Activated T-helper 9 cell treated with anti-CD3 and anti-CD28 coated beads, Interleukin-2, amount 50 U/mL, for 16 hours (primary cell): ENCODE results near the gene DDIT3.
"Not testable (repeated sequence)": the region's sequence is repeated elsewhere in the genome, so short reads cannot be mapped to it uniquely, and the experiment has no call there.

Experiments used
- DNase-seq: peaks from one replicate; pipeline ENCODE4 v3.0.0-alpha.2; 2020; ENCODE audit warnings: low read depth

The DDIT3 gene

DNA sequence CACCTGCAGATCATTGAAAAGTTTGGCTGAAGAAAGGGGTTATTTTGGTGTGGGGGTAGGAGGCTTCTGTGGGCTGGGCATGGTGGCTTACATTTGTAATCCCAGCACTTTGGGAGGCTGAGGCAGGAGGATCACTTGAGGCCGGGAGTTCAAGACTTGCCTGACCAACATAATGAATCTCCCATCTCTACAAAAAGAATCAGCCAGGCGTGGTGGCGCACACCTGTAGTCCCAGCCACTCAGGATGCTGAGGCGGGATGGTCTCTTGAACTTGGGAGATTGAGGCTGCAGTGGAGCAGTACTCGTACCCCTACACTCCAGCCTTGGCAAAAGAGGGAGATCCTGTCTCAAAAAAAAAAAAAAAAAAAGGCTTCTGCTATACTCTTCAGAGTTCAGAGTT is 7.0 kb downstream of the DDIT3 start:
- no peak for DNase-seq

DNA sequence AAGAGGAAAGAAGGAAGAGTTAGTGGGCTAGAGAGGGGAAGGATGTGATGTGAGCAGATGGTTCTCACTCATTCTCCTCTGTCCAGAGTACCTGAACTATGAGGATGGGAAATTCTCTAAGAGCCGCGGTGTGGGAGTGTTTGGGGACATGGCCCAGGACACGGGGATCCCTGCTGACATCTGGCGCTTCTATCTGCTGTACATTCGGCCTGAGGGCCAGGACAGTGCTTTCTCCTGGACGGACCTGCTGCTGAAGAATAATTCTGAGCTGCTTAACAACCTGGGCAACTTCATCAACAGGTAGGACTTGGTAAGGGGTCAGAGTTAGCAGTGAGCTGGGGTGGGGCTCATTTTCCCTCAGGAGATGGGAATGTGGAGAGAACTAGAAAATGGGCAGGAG is 7.6 kb downstream of the DDIT3 start:
- DNase-seq = no peak

DNA sequence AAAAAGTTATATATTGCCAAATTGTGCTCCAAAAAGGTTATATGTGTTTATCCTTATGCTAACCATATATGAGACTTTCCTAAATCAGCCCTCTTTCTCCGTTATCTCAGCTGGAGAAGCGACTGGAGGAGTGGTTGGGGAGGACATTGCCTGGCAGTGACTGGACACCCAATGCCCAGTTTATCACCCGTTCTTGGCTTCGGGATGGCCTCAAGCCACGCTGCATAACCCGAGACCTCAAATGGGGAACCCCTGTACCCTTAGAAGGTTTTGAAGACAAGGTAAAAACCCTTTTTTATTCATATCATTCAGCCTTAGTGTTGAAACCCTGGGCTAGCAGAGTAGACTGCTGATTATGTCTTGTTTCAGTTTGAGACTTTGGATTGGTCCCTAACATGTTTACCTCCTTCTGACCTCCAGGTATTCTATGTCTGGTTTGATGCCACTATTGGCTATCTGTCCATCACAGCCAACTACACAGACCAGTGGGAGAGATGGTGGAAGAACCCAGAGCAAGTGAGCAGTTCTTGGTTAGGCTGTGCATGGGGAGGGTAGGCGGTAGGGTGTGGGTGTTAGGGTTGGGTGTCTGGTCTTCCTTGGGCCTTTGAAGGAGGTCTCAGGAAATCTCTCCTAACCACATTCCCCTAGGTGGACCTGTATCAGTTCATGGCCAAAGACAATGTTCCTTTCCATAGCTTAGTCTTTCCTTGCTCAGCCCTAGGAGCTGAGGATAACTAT is 8.6 kb downstream of the DDIT3 start:
- DNase-seq = no peak

DNA sequence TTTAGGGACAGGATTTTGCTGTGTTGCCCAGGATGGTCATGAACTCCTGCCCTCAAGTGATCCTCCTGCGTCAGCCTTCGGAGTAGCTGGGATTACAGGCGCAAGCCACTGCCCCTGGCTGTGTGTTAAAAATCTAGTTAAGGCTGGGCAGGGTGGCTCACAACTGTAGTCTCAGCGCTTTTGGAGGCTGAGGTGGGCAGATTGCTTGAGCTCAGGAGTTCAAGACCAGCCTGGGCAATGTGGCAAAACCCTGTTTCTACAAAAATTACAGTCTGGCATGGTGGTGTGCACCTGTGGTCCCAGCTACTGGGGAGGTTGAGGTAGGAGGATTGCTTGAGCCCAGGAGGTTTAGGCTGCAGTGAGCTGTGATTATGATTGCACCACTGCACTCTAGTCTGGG is 9.2 kb downstream of the DDIT3 start:
- DNase-seq = no peak

DNA sequence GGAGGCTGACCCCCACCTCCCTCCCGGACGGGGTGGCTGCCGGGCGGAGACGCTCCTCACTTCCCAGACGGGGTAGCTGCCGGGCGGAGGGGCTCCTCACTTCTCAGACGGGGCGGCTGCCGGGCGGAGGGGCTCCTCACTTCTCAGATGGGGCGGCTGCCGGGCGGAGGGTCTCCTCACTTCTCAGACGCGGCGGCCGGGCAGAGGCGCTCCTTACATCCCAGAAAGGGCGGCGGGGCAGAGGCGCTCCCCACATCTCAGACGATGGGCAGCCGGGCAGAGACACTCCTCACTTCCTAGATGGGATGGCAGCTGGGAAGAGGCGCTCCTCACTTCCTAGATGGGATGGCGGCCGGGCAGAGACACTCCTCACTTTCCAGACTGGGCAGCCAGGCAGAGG is 12.5 kb downstream of the DDIT3 start:
- not testable (repeated sequence) for DNase-seq

DNA sequence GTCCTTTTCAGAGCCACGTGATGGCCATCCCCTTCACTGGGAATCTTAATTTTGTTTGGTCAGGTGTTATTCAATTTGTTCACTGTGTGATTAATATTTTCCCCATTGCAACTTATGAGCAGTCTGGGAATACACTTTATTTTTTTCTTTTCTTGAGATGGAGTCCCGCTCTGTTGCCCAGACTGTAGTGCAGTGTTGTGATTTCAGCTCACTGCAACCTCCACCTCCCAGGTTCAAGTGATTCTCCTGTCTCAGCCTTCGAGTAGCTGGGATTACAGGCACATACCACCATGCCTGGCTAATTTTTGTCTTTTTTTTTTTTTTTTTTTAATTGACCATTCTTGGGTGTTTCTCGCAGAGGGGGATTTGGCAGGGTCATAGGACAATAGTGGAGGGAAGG is 13.8 kb downstream of the DDIT3 start:
- not testable (repeated sequence) for DNase-seq

DNA sequence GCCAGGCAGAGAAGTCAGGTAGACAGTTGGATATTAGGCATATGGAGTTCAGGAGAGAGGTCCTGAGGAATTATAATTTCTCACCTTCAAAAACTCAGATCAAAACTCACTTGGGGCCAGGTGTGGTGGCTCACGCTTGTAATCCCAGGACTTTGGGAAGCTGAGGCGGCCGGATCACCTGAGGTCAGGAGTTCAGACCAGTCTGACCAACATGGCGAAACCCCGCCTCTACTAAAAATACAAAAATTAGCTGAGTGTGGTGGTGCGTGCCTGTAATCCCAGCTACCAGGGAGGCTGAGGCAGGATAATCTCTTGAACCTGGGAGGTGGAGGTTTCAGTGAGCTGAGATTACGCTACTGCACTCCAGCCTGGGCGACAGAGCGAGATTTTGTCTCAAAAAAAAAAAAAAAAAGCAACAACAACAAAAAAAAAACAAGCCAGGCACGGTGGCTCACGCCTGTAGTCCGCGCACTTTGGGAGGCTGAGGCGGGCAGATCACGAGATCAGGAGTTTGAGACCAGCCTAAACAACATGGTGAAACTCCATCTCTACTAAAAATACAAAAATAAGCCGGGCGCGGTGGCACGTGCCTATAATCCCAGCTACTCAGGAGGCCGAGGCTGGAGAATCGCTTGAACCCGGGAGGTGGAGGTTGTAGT is 17.9 kb downstream of the DDIT3 start:
- DNase-seq = not testable (repeated sequence)

DNA sequence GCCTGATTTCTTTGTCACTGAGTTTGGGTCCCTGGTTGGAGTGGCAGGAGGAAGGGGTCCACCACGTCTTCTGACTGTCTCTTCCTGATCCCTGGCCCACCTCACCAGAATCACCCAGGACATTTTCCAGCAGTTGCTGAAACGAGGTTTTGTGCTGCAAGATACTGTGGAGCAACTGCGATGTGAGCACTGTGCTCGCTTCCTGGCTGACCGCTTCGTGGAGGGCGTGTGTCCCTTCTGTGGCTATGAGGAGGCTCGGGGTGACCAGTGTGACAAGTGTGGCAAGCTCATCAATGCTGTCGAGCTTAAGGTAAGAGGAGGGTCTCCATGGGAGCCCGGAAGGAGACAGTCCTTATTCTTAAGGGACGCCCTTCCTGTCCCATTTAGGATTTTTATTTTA is 20.1 kb downstream of the DDIT3 start:
- no peak for DNase-seq

DNA sequence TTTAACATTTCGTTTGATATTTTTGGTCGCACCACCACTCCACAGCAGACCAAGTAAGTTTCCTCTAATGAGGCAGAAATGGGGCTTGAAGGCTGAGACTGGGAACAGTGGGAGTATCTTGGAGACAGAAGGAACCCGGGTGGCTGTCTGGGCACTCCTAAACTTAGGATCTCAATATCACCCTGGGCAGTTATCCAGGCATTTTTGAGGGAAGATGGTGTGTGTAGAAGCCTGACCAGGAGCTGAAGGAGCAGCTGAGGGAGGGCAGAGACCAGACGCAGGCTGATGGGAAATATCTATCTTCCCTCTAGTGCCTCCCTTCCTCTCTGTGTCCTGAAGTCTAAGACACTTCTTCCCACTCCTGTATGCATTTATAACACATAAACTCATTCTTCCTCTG is 21.7 kb downstream of the DDIT3 start:
- no peak for DNase-seq

DNA sequence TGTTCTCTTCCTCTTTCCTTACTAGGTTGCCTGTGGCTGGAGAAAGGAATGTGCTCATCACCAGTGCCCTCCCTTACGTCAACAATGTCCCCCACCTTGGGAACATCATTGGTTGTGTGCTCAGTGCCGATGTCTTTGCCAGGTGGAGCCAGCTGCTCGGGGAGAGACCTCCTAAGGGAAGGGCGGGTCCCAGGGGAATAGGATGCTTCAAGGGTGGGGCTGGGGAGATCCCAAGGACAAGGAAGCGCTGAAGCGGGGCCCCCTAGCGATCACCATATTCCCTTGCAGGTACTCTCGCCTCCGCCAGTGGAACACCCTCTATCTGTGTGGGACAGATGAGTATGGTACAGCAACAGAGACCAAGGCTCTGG is 22.2 kb downstream of the DDIT3 start:
- no peak for DNase-seq

DNA sequence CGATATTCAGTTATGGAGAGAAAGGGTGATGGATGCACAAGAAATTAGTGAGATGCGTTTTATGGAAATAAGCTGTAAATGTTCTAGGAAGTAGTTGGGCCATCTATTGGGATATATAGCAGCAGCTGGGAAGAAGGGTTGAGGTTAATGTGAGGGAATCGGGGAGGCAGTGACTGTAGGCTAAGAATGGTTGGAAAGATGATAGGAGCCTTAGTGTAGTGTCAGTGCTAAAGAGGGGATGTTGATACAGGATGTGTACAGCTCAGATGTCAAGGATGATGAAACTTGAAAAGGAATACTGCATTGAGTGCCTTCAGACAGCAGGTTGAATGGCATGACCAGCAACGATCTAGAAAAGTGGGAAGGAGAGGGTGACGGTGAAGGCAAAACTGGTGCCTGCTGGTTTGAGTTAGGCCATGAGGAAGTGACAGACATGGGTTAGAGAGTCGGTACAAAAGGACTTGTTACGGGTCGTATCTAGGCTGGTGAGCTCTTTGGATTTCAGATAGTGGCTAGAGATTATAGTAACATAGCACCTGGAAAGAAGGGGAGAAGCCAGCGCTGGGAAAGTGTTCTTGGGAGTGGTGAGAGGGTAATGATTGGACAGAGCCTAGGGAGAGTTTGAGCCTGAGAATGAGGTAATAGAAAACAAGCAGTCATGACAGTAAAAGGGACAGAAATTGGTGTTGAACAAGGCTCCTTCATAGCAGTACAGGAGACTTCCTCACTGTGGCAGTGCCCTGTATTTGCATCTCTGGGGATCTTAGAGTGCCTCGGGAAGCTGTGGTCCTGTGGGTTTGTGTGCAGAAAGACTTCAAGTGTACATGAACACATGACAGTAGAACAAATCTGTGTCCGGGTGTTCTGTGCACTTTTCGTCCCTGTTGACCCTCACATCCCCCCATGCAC is 22.8 kb downstream of the DDIT3 start:
- DNase-seq = no peak

DNA sequence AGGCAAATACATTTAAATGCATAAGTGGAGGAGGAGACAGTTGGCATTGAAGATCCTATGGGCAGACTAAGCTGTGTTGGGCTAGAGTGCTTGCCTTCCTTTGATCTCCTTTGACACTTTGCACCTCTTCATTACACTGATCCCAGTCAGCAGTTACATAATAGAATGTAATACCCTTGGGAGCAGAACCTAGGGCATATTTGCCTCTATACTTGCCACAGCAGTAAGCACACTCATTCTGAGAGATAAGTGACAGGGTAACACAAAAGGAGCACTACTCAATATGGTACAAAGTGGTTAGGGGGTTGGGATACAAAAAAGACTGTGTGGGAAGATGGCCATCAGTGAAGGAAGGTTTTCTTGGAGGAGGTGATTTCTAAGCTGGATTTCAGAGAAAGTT is 23.5 kb downstream of the DDIT3 start:
- no peak for DNase-seq

DNA sequence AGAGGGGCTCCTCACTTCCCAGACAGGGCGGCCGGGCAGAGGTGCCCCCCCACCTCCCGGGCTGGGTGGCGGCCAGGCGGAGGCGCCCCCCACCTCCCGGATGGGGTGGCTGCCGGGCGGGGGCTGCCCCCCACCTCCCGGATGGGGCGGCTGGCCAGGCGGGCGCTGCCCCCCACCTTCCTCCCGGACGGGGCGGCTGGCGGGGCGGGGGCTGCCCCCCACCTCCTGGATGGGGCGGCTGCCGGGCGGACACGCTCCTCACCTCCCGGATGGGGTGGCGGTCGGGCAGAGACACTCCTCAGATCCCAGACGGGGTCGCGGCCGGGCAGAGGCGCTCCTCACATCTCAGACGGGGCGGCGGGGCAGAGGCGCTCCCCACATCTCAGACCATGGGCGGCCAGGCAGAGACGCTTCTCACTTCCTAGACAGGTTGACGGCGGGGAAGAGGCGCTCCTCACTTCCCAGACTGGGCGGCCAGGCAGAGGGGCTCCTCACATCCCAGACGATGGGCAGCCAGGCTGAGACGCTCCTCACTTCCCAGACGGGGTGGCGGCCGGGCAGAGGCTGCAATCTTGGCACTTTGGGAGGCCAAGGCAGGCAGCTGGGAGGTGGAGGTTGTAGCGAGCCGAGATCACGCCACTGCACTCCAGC is 25.1 kb downstream of the DDIT3 start:
- not testable (repeated sequence) for DNase-seq

DNA sequence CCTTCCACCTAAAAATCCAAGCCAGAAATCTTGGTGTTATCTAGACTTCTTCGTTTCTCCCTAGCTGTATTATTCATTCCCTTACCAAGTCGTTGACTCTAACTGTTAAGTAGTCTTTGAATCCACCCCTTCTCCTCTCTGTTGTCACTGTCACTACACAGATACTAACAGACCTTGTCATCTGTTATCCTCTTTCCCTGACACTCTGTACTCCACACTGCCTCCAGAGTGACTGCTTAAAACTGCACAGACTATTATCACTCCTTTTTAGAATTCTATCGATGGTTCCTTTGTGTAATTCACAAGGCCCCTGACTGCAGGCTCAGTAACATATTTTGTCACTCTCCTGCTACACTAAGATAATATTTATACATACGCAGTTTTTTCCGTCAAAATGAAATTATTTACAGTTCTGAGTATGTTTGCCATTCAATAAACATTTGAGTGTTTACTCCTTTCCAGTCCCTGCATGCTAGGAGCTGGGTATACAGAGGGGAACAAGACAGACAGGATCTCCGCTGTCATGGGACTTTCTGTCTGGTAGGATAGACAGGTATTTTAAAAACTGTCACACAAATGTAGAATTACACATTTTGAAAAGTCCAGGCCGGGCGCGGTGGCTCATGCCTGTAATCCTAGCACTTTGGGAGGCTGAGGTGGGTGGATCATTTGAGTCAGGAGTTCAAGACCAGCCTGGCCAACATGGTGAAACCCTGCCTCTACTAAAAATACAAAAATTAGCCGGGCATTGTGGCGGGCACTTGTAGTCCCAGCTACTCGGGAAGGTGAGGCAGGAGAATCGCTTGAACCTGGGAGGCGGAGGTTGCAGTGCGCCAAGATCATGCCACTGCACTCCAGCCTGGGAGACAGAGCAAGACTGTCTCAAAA is 28.7 kb downstream of the DDIT3 start:
- DNase-seq = no peak

DNA sequence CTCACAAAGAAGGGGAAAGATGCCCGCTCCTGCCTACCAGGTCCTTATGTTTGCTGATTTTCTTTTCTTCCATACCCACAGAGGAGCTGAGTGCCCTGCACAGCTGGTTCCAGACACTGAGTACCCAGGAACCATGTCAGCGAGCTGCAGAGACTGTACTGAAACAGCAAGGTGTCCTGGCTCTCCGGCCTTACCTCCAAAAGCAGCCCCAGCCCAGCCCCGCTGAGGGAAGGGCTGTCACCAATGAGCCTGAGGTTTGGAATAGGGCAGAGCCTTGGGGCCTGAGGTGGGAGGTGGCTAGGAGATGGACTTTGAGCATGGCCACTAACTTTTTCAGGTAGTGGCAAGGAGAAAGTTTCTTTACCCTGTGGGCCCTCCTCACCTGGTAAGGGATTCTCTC is 30.2 kb downstream of the DDIT3 start:
- DNase-seq = no peak

DNA sequence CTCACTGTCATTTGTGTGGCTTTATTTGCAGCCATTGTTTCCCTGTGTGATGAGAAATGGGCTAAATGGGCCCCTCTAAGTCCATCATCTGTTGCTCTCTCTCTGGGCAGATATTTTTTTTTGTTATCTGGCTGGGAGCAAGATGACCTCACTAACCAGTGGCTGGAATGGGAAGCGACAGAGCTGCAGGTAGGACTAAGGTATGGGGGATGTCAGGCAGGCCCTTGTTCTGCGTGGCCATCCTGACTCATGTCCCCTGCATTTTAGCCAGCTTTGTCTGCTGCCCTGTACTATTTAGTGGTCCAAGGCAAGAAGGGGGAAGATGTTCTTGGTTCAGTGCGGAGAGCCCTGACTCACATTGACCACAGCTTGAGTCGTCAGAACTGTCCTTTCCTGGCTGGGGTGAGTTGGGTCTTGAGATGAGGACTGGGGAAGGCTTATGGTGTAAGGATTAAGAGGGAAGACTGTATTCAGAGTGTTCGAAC is 31.1 kb downstream of the DDIT3 start:
- DNase-seq = no peak

DNA sequence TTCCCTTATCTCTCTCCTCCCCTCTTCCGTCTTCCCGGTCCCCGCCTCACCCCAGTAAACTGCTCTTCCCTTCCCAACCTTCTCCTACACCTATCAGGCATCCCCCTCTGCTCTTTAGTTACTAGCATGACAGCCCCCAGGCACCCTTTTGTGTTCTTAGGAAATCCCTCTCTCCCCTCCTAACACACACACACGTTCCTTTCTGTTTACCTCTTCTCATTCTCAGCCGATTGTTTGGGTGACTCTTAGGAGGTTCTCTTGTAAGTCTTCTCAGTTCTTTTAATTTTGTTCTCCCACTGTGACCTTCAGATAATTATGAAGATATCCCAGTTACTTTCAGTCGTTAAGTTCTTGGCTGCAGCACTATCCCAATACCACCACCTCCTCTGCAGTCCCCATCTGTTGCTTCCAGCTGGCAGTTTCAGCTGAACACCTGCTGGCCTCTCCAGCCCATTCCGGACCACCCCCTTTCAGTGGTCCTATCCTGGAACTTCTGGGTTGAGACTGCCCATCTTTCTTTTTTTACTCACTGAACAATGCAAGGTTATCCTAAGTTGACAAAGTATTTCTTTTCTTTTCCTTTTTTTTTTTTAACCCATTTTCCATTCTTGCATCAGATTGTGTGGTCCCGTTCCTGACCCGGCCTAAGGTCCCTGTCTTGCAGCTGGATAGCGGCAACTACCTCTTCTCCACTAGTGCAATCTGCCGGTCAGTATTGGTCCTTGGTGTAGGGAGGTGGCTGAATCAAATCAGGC is 31.7 kb downstream of the DDIT3 start:
- DNase-seq = no peak

DNA sequence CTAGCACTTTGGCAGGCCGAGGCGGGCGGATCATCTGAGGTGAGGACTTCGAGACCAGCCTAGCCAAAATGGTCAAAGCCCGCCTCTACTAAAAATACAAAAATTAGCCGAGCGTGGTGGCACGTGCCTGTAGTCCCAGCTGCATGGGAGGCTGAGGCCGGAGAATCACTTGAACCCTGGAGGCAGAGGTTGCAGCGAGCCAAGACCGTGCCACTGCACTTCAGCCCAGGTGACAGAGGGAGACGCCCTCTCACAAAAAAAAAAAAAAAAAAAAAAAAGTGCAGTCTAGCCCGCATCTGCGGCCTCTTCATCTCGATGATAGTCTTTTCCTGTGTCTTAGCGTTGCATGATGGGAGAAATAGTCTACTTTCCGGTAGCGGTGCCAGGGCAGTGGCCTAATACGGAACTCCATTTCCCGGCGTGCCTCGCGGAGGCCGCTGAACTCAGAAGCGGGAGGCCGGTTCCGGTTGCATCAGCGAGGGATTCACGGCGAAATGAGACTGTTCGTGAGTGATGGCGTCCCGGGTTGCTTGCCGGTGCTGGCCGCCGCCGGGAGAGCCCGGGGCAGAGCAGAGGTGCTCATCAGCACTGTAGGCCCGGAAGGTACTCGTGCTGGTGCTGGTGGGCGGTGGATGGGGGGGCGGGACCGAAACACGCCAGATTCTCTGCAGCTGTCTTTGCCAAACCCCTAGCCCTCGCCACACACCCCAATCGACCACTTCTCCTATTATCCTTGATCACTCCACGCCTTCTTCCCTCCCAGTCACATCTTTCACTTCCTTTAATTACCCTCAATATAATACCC is 32.5 kb downstream of the DDIT3 start, which contains the start of gene MARS1:
TSS of gene MARS1 (plus strand) at position 472 of the 805 bp plus-strand sequence. CDS start at position 495, 23 bp downstream.
- peak; percentile 90 for DNase-seq

DNA sequence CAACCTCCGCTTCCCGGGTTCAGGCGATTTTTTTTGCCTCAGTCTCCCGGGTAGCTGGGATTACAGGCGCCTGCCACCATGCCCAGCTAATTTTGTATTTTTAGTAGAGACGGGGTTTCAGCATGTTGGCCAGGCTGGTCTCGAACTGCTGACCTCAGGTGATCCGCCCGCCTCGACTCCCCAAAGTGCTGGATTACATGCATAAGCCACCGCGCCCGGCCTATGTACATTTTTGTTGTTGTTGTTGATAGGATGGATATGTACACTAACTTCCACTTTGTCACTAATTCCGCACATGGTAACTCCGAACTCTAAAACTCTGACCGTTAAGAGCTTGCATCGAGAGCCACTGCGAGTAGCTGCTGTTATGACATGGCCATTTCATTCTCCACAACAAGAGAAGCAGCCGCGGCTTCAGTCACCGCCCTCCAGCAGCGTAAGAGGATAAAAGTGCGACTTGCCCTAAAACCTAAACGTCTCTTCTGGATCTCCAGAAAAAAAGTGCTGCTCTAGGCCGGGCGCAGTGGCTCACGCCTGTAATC is 33.2 kb downstream of the DDIT3 start:
- DNase-seq = no peak
